Astrocyte of the cerebellum (primary cell): ENCODE data around the gene ZNF26.
"Not testable (repeated sequence)": the region's sequence is repeated elsewhere in the genome, so short reads cannot be mapped to it uniquely, and the experiment has no call there.

Experiments used
- DNase-seq: peaks from one replicate; pipeline ENCODE4 v3.0.0-alpha.2; 2011; ENCODE audit warnings: low read depth
- H3K4me3 ChIP-seq: 2 replicates; pipeline ENCODE4 v1.5.1; 2011; ENCODE audit warnings: mild to moderate bottlenecking, low read depth, low read length, moderate library complexity
- CTCF ChIP-seq: IDR thresholded peaks from 2 replicates; pipeline ENCODE4 v1.5.1; 2012; ENCODE audit warnings: low read length, low read depth, moderate library complexity, mild to moderate bottlenecking; ENCODE audit errors: missing control alignments
- in situ Hi-C: cut with HindIII; loops from 2 replicates; pipeline ENCODE4 v1.10.0; 2017; ENCODE audit warnings: low sequenced_read_pairs

Gene ZNF26

DNA sequence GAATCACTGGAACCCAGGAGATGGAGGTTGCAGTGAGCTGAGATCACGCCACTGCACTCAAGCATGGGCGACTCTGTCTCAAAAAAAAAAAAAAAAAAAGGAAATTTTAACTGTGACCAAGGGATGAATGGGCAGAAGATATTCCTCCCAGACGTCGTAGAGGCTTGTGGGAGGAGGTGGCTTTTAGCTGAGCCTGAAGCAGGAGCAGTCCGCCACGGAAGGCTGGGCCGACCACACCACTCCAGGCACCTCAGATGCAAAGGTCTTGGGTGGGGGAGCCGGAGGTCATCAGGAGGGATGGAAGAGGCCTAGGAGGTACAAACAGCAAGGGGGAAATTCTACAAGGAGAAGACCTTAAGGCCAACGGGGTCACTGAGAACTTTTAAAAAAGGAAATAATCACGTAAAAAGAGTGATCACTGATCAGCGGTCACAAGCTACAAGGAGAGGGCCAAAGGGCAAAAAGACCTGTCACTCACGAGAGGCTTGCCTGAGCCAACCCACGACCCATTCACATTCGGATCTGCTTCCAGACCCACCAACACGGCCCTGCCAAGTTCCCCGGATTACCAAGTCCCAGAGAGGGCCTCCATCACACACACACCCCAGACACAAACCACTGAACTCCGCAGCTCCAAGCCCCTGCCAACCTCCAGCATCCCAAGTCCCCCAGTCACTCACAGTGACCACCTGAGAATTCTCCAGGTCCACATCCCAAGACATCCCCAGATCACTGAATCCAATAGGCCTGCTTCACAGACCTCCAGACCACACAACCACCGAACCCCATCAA, 33.6 kb upstream of the ZNF26 start:
- no peak for TF ChIP-seq CTCF
- no peak overlapping the region for H3K4me3 ChIP-seq
- in situ Hi-C loops: no loop called here
- DNase-seq: no peak

- in situ Hi-C loops: no loop called here
- TF ChIP-seq CTCF: no peak
Measured at GRCh38 chr12:132953163-132953425, 33.1 kb upstream of the ZNF26 start.

DNA sequence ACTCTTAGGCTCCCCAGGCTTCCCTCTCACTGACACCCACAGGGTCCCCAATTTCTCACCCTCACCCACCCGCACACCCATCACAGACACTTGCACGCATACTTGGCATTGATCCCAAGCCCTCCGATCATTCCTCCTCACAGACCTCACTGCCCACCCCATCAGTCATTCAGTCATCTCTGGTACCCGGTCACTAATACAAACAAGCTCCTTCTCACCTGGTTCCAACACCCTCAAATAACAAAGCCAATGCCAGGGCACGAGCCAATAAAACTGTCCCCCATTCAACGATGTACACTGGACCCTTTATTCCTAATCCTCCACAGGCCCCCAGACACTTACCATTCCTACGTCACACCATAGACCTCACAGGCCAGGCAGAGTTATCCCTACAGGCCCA, 32.4 kb upstream of the ZNF26 start:
- TF ChIP-seq CTCF: no peak
- in situ Hi-C loops: no loop called here
- no peak for DNase-seq

More at GRCh38 chr12:132953163-132953425, 33.1 kb upstream of the ZNF26 start:
- H3K4me3 ChIP-seq: no peak overlapping the region
- DNase-seq: no peak

DNA sequence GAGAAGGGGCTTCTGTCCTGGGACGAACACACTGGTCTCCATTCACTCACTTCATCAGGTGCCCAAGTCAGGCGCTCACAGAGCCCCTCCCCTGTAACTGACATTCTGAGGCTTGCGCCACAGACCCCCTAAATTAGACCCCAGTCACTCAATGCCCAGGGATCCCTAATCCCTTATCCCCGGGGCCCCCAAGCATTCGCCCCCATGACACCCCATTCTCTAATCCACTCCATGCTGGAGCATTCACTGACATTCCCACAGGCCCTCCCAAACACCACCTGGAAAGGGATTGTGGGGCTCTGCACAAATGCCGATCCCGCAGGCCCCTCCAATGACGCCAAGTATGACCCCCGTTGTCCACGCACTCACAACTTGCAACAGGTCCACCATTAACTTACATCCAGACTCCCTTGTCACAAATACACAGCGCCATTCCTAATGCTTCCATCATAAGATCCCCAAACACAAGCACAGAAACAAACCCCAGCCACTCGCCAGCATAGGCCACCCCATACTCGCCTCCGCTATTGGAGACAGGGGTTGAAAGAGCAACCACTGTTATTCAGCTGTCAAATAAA, 31.6 kb upstream of the ZNF26 start:
- no peak for TF ChIP-seq CTCF
- in situ Hi-C loops: no loop called here
- DNase-seq: no peak
- H3K4me3 ChIP-seq: peak overlapping the region; percentile 89

More for the DNA sequence above, 32.4 kb upstream of the ZNF26 start:
- H3K4me3 ChIP-seq: no peak overlapping the region

DNA sequence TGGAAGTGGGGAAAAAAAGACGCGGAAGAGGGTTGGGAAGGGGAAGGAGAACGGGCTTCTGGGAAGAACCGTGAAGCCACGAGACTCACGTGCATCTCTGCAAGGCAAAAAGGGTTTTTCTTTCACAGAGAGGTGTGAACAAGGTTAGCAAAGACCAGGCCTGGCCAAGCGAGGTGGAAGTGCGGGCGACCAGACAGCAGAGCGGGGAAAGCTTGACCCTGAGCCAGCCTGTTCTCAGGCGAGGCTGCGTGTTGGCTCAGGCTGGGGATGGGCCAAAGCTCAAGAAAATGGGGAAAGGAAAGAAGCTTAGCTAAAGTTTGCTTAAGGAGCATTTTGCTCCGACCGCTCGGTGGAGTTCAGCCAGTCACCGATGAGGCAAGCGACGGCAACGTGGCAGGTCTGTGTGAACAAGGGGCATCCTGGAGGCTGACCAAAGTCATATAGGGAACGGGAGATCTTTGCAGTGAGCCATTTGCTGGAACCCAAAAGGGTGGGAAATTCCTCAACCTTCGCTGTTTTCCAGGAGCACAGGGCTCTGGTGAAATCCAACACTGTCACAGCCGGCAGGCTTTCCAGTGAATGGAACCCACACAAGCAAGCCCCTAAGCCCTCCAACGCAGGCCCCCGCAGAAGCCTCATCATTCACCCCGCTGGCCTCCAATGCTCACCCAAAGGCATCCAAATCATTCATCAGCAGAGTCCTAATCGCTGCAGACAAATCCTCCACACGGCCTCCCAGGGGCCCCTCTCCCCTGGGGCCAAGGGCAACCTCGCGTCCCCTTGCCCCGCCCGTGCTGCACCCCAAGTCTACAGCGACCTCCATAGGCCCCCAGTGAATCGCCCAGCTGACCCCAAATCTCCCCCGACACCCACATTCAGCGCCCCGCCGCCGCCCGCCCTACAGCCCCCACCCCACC, 30.8 kb upstream of the ZNF26 start:
- peak; percentile 12 for DNase-seq
- no peak for TF ChIP-seq CTCF
- in situ Hi-C loops: no loop called here
- H3K4me3 ChIP-seq: peak overlapping the region; percentile 89

DNA sequence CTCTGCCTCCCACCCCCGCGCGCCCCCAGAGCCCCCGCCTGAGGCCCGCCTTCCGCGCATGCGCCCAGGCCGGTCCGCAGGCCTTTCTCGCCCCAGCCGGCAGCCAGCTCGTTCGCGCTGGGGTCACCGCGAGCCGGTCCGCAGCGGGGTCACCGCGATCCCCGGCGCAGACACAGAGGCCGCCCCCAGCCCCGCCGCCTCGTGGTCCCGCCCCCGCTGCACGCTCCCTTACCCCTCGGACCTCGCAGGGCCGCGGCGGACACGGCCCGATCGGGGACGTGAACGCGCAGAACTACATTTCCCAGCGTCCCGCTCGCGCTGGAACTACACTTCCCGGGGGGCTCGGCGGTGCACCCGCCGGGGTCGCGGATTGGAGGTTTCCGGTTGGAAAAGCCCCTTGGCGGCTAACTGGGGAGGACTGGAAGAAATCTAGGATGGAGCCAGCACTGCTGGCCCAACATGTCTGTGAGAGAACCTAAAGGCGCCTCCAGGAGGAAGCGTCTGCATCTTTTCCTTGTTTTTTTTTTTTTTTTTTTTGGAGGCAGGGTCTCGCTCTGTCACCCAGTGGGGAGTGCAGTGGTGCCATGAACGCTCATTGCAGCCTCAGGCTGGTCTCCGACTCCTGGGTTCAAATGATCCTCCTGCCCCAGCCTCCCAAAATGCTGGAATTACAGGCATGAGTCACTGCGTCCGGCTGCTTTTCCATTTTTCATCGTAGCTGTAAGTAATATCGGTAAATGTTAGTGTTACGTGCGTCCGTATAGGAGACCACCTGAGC, 30.0 kb upstream of the ZNF26 start, which contains the start of gene ZNF605:
Gene ZNF605, minus strand, starts transcription at position 296 of the 778 bp plus-strand sequence. CDS start 10,671 bp downstream, outside the sequence.
- peak; percentile 83 for DNase-seq
- in situ Hi-C loops: no loop called here
- H3K4me3 ChIP-seq: peak within 1 kb of the TSS; percentile 89
- no peak for TF ChIP-seq CTCF

DNA sequence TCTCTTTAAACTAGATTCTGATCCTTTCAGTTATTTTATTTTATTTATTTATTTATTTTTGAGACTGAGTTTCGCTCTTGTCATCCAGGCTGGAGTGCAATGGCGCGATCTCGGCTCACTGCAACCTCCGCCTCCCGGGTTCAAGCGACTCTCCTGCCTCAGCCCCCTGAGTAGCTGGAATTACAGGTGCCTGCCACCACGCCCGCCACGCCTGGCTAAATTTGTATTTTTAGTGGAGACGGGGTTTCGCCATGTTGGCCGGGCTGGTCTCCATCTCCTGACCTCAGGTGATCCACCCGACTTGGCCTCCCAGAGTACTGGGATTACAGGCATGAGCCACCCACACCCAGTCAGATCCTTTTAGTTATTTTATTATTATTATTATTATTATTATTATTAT, 24.4 kb upstream of the ZNF26 start:
- DNase-seq, in situ Hi-C loops: not testable (repeated sequence)

DNA sequence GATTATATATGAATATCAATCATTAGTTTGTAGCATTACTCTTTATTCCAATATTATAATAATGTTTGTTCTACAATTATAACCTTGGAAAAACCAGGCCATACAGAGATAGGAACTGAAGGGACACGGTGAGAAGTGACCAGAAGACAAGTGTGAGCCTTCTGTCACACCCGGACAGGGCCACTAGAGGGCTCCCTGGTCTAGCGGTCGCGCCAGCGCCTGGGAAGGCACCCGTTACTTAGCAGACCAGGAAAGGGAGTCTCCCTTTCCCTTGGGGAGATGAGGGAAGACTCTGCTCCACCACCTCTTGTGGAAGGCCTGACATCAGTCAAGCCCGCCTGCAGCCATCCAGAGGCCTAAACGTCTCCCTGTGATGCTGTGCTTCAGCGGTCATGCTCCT, 22.2 kb upstream of the ZNF26 start:
- DNase-seq, H3K4me3 ChIP-seq, in situ Hi-C loops: not testable (repeated sequence)

More for the DNA sequence above, 24.4 kb upstream of the ZNF26 start:
- H3K4me3 ChIP-seq: not testable (repeated sequence)
